H9 (cell line): ENCODE measurements around the gene GTF2A1. TPM values are rescaled to one million over a fixed set of nuclear protein-coding genes. Genes with fewer than 3 reads are reported as not detected.

Experiments used
- DNase-seq: peaks from one replicate; pipeline ENCODE4 v3.0.0-alpha.2; 2017
- H2AFZ ChIP-seq: one replicate; pipeline ENCODE4 v1.6.1; 2013; ENCODE audit warnings: mild to moderate bottlenecking, low read length, control low read depth, moderate library complexity
- H2AK5ac ChIP-seq: 2 replicates; pipeline ENCODE4 v1.6.1; 2013; ENCODE audit warnings: low read length, control low read depth, mixed read lengths; ENCODE audit not compliant: insufficient read length
- H2BK120ac ChIP-seq: one replicate; pipeline ENCODE4 v1.6.1; 2013; ENCODE audit warnings: low read depth, mild to moderate bottlenecking, low read length, control low read depth, inconsistent platforms; ENCODE audit not compliant: poor library complexity, severe bottlenecking
- H2BK12ac ChIP-seq: 2 replicates; pipeline ENCODE4 v1.6.1; 2013; ENCODE audit warnings: low read length, control low read depth, mixed read lengths, low read depth; ENCODE audit not compliant: insufficient read length
- H2BK15ac ChIP-seq: 2 replicates; pipeline ENCODE4 v1.6.1; 2013; ENCODE audit warnings: low read depth, low read length, control low read depth
- H2BK20ac ChIP-seq: one replicate; pipeline ENCODE4 v1.6.1; 2013; ENCODE audit warnings: low read depth, mild to moderate bottlenecking, low read length, control low read depth, inconsistent platforms; ENCODE audit not compliant: poor library complexity, severe bottlenecking
- H2BK5ac ChIP-seq: 2 replicates; pipeline ENCODE4 v1.6.1; 2013; ENCODE audit warnings: low read length, control low read depth, mixed read lengths; ENCODE audit not compliant: insufficient read length
- H3K14ac ChIP-seq: 2 replicates; pipeline ENCODE4 v1.6.1; 2013; ENCODE audit warnings: low read length, control low read depth; ENCODE audit not compliant: insufficient read depth
- H3K18ac ChIP-seq: 2 replicates; pipeline ENCODE4 v1.6.1; 2013; ENCODE audit warnings: low read depth, mild to moderate bottlenecking, mixed read lengths, low read length, control low read depth; ENCODE audit not compliant: insufficient read length
- H3K23ac ChIP-seq: 2 replicates; pipeline ENCODE4 v1.6.1; 2013; ENCODE audit warnings: low read length, control low read depth, mixed read lengths, low read depth; ENCODE audit not compliant: insufficient read length
- H3K23me2 ChIP-seq: 2 replicates; pipeline ENCODE4 v1.6.1; 2013; ENCODE audit warnings: low read depth, mild to moderate bottlenecking, mixed read lengths, low read length, control low read depth; ENCODE audit not compliant: insufficient read length, poor library complexity, severe bottlenecking
- H3K27ac ChIP-seq: 2 replicates; pipeline ENCODE4 v1.5.1; 2013; ENCODE audit warnings: low read length, control low read depth, mixed read lengths, low read depth; ENCODE audit not compliant: insufficient read length
- H3K27me3 ChIP-seq: 2 replicates; pipeline ENCODE4 v1.6.1; 2013; ENCODE audit warnings: low read length, control low read depth, inconsistent platforms; ENCODE audit not compliant: insufficient read depth
- H3K4ac ChIP-seq: 2 replicates; pipeline ENCODE4 v1.6.1; 2013; ENCODE audit warnings: low read depth, mild to moderate bottlenecking, control low read depth, inconsistent platforms, low read length, moderate library complexity
- H3K4me1 ChIP-seq: 2 replicates; pipeline ENCODE4 v1.6.1; 2013; ENCODE audit warnings: low read length, control low read depth, inconsistent platforms; ENCODE audit not compliant: insufficient read depth
- H3K4me2 ChIP-seq: 2 replicates; pipeline ENCODE4 v1.6.1; 2013; ENCODE audit warnings: low read length, control low read depth, mixed read lengths; ENCODE audit not compliant: insufficient read length, insufficient read depth
- H3K56ac ChIP-seq: 2 replicates; pipeline ENCODE4 v1.6.1; 2013; ENCODE audit warnings: low read depth, mild to moderate bottlenecking, mixed read lengths, low read length, control low read depth; ENCODE audit not compliant: insufficient read length
- H3K79me1 ChIP-seq: 2 replicates; pipeline ENCODE4 v1.6.1; 2013; ENCODE audit warnings: low read depth, mild to moderate bottlenecking, moderate library complexity, low read length, control low read depth, inconsistent platforms; ENCODE audit not compliant: insufficient read depth, poor library complexity, severe bottlenecking
- H3K79me2 ChIP-seq: 2 replicates; pipeline ENCODE4 v1.6.1; 2013; ENCODE audit warnings: low read length, control low read depth, inconsistent platforms; ENCODE audit not compliant: insufficient read depth
- H3K9ac ChIP-seq: 2 replicates; pipeline ENCODE4 v1.6.1; 2013; ENCODE audit warnings: low read length, control low read depth, mixed read lengths; ENCODE audit not compliant: insufficient read length; ENCODE audit errors: extremely low read depth
- H3K9me3 ChIP-seq: one replicate; pipeline ENCODE4 v1.6.1; 2013; ENCODE audit warnings: low read depth, low read length, inconsistent platforms; ENCODE audit not compliant: control insufficient read depth
- H3T11ph ChIP-seq: one replicate; pipeline ENCODE4 v1.6.1; 2013; ENCODE audit warnings: mild to moderate bottlenecking, low read length, control low read depth, inconsistent platforms
- H4K20me1 ChIP-seq: one replicate; pipeline ENCODE4 v1.6.1; 2013; ENCODE audit not compliant: control insufficient read depth, insufficient read length, insufficient read depth
- H4K5ac ChIP-seq: 2 replicates; pipeline ENCODE4 v1.6.1; 2013; ENCODE audit warnings: low read depth, mild to moderate bottlenecking, mixed read lengths, low read length, control low read depth; ENCODE audit not compliant: insufficient read length
- H4K8ac ChIP-seq: replicated peaks from 2 replicates; pipeline ENCODE4 v1.6.1; 2013; ENCODE audit warnings: low read length, control low read depth, mixed read lengths, low read depth; ENCODE audit not compliant: insufficient read length
- H4K91ac ChIP-seq: 2 replicates; pipeline ENCODE4 v1.6.1; 2013; ENCODE audit warnings: low read depth, mild to moderate bottlenecking, moderate library complexity, mixed read lengths, low read length, control low read depth; ENCODE audit not compliant: insufficient read length
- H3K27ac Mint-ChIP-seq, 3 experiments: 2 replicates in 2 of 3; 3 replicates in 1 of 3; pipeline ENCODE4 v1.8.0; 2020 to 2021; ENCODE audit warnings: mixed read lengths in 3 of 3, mild to moderate bottlenecking in 1 of 3, moderate library complexity in 1 of 3
- H3K27me3 Mint-ChIP-seq: 2 replicates; pipeline ENCODE4 v1.8.0; 2021; ENCODE audit warnings: low read depth, mild to moderate bottlenecking, moderate library complexity, mixed read lengths
- H3K36me3 Mint-ChIP-seq, 3 experiments: 2 replicates in 2 of 3; 3 replicates in 1 of 3; pipeline ENCODE4 v1.8.0; 2020 to 2021; ENCODE audit warnings: low read depth in 3 of 3, mixed read lengths in 3 of 3; ENCODE audit not compliant: insufficient read depth in 1 of 3
- H3K4me1 Mint-ChIP-seq, 2 experiments: 2 replicates each; pipeline ENCODE4 v1.8.0; 2020; ENCODE audit warnings: mixed read lengths in 2 of 2
- H3K4me3 Mint-ChIP-seq, 2 experiments: 2 replicates in 1 of 2; 3 replicates in 1 of 2; pipeline ENCODE4 v1.8.0; 2020 to 2021; ENCODE audit warnings: mild to moderate bottlenecking in 2 of 2, mixed read lengths in 2 of 2, moderate library complexity in 1 of 2
- H3K9me3 Mint-ChIP-seq, 2 experiments: 2 replicates in 1 of 2; 3 replicates in 1 of 2; pipeline ENCODE4 v1.8.0; 2020; ENCODE audit warnings: mild to moderate bottlenecking in 2 of 2, mixed read lengths in 2 of 2, moderate library complexity in 1 of 2
- WGBS: extraction: QIAGEN DNeasy Blood & Tissue Kit; methylation state at CpG from one replicate; pipeline ENCODE4 v1.1.7; 2013; ENCODE audit warnings: missing lambda C conversion rate, low lambda C conversion rate, mixed read lengths; ENCODE audit not compliant: insufficient read length; ENCODE audit errors: extremely low coverage; 5-methylcytosine and 5-hydroxymethylcytosine counted together
- total RNA-seq: library from RNA; stranded (reverse); gene quantifications from 2 replicates; pipeline ENCODE4 v1.2.1, GENCODE V29; 2021
- TF ChIP-seq, protein P1 (sequence below): fragments of 200-600 bp; sonication (generic); conservative IDR thresholded peaks from 3 replicates; pipeline ENCODE4 v1.8.0; 2021; ENCODE audit warnings: antibody characterized with exemption, mild to moderate bottlenecking

Gene GTF2A1
- total RNA-seq, 1 experiment from 2014 or later, result 43.0 TPM

- Histone ChIP-seq H4K5ac (no peak overlapping the region), H2AFZ (no peak overlapping the region), H3K9me3 (no peaks in the 10 kb centered on the region), H3K79me2 (no peaks in the 10 kb centered on the region), H3K4me2 (no peak overlapping the region), H3K4ac (no peak overlapping the region), H3K18ac (no peak overlapping the region), H4K20me1 (no peaks in the 10 kb centered on the region), H3K14ac (no peak overlapping the region), H4K8ac (no peak overlapping the region), H3K27ac (no peak overlapping the region), H3T11ph (no peak overlapping the region), H3K23ac (no peak overlapping the region), H3K4me1 (no peaks in the 10 kb centered on the region), H2BK120ac (no peak overlapping the region), H2BK12ac (no peak overlapping the region), H3K79me1 (no peaks in the 10 kb centered on the region), H3K23me2 (no peaks in the 10 kb centered on the region), H2BK5ac (no peak overlapping the region), H3K27me3 (no peaks in the 10 kb centered on the region), H2AK5ac (no peak overlapping the region), H3K9ac (no peak overlapping the region), H4K91ac (no peak overlapping the region), H3K56ac (no peak overlapping the region), H2BK20ac (no peak overlapping the region), H2BK15ac (no peak overlapping the region)
- TF ChIP-seq, protein P1, sequence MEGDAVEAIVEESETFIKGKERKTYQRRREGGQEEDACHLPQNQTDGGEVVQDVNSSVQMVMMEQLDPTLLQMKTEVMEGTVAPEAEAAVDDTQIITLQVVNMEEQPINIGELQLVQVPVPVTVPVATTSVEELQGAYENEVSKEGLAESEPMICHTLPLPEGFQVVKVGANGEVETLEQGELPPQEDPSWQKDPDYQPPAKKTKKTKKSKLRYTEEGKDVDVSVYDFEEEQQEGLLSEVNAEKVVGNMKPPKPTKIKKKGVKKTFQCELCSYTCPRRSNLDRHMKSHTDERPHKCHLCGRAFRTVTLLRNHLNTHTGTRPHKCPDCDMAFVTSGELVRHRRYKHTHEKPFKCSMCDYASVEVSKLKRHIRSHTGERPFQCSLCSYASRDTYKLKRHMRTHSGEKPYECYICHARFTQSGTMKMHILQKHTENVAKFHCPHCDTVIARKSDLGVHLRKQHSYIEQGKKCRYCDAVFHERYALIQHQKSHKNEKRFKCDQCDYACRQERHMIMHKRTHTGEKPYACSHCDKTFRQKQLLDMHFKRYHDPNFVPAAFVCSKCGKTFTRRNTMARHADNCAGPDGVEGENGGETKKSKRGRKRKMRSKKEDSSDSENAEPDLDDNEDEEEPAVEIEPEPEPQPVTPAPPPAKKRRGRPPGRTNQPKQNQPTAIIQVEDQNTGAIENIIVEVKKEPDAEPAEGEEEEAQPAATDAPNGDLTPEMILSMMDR, result no peak
- no CpG with 5 or more reads among the region's 3 CpGs for WGBS
- Mint-ChIP-seq H3K36me3 (peaks cover 6 to 24% (median 14%) of the 10 kb centered on the region in 3 experiments), H3K4me1 (no peaks in the 10 kb centered on the region), H3K27ac (no peak overlapping the region), H3K27me3 (no peaks in the 10 kb centered on the region), H3K4me3 (no peak overlapping the region), H3K9me3 (no peaks in the 10 kb centered on the region)
- no peak for DNase-seq
These were observed 44.5 kb downstream of the GTF2A1 start for GRCh38 chr14:81176241-81176640.
